Smooth muscle cell of the coronary artery (primary cell): ENCODE results near the gene HLA-DPB1. TPM values are rescaled to one million over a fixed set of nuclear protein-coding genes. Genes with fewer than 3 reads are reported as not detected.

Experiments
- total RNA-seq: library from RNA; depleted of rRNA; stranded (reverse); fragments of >200 nt; gene quantifications from 2 replicates; pipeline ENCODE4 v1.2.3, GENCODE V29; 2014; ENCODE audit warnings: low replicate concordance

The HLA-DPB1 gene
- total RNA-seq, result 1.4 and 17.0 TPM in 2 replicates

DNA sequence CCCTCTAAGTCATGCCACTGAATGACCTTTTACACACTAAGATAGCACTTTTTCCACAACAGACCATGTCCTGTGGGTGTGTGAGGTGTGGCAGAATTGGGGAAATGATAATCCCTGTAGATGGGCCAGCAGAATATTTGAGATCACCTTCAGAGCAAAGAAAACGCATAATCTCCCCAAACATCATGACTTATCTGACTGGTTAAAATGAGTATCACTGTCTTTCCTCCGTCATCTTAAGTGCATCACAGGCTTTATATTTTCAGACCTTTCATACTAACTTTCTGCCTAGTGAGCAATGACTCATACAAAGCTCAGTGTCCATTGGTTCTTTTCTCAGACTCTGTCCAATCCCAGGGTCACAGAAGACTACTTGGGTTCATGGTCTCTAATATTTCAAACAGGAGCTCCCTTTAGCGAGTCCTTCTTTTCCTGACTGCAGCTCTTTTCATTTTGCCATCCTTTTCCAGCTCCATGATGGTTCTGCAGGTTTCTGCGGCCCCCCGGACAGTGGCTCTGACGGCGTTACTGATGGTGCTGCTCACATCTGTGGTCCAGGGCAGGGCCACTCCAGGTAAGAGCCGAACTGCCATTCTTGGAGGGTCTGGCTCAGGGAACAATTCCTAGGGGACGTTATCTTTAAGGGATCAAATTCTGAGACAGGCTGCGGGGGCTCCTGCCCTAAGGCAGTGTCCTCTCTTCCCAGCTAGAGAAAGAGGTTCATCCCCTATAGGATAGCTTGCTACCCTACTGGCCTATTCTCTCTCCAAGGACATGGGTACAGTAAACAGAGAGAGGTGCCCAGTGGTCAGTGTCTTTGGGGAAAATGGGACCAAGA, at the start of gene HLA-DPB1:
Gene HLA-DPB1, plus strand, starts transcription at position 423 of the 838 bp plus-strand sequence. Its CDS starts 52 bp downstream, at position 475.

DNA sequence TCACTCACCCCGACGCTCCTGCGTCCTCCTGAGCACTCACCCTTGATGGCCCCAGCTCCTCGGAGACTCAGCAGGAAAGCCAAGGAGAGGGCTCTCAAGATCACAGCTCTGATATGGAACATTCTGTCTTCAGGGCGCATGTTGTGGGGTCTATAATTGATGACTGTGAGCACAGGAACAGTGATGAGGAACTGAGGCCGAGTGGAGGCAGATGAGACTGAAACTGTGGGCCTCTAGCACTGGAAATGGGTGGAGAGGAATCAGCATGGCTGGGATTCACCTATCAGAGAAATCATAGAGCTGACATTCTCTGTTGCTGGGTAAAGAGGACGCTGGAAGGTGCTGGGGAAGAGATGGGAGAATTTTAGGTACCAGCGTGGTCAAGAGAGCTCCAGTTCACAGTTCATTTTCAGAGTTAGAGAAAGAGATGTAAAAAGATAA, 2.3 kb upstream of the HLA-DPB1 start, which contains the start of gene HLA-DPA1:
Gene HLA-DPA1, minus strand, starts transcription at position 219 of the 441 bp plus-strand sequence.

Other genes with a start within 250 kb of the HLA-DPB1 start
- 20.8 and 40.5 TPM in 2 replicates for gene TAP2, start 237.3 kb upstream of the HLA-DPB1 start, total RNA-seq
- 44.2 and 72.4 TPM in 2 replicates for gene PSMB8, start 231.9 kb upstream of the HLA-DPB1 start, total RNA-seq
- gene TAP1, start 222.3 kb upstream of the HLA-DPB1 start, total RNA-seq, result 28.0 and 33.1 TPM in 2 replicates
- 16.1 and 45.7 TPM in 2 replicates for gene PSMB9, start 221.8 kb upstream of the HLA-DPB1 start, total RNA-seq
- 0.08 and 0.12 TPM in 2 replicates for gene HLA-DMB, start 135.0 kb upstream of the HLA-DPB1 start, total RNA-seq
- gene HLA-DMA, start 122.9 kb upstream of the HLA-DPB1 start, total RNA-seq, result 0.82 and 2.9 TPM in 2 replicates
- gene BRD2, start 107.4 kb upstream of the HLA-DPB1 start, total RNA-seq, result 39.6 and 40.2 TPM in 2 replicates
- gene HLA-DOA, start 66.4 kb upstream of the HLA-DPB1 start, total RNA-seq, result under 0.01 TPM in 1 of 2 replicates, not detected in the other
- gene HLA-DPA1, start 2.3 kb upstream of the HLA-DPB1 start, total RNA-seq, result 9.7 TPM in 1 of 2 replicates, not detected in the other
- gene COL11A2, start 116.5 kb downstream of the HLA-DPB1 start, total RNA-seq, result 0.08 and 0.12 TPM in 2 replicates
- 22.0 and 28.2 TPM in 2 replicates for gene RXRB, start 124.7 kb downstream of the HLA-DPB1 start, total RNA-seq
- 105 and 195 TPM in 2 replicates for gene SLC39A7, start 124.9 kb downstream of the HLA-DPB1 start, total RNA-seq
- 6.0 and 7.4 TPM in 2 replicates for gene HSD17B8, start 128.7 kb downstream of the HLA-DPB1 start, total RNA-seq
- 33.6 and 35.0 TPM in 2 replicates for gene RING1, start 132.5 kb downstream of the HLA-DPB1 start, total RNA-seq
- gene VPS52, start 195.9 kb downstream of the HLA-DPB1 start, total RNA-seq, result 30.5 and 41.0 TPM in 2 replicates
- gene RPS18, start 196.1 kb downstream of the HLA-DPB1 start, total RNA-seq, result 6,473 and 12,642 TPM in 2 replicates
- gene B3GALT4, start 201.1 kb downstream of the HLA-DPB1 start, total RNA-seq, result 2.6 and 5.0 TPM in 2 replicates
- 112 and 115 TPM in 2 replicates for gene WDR46, start 213.2 kb downstream of the HLA-DPB1 start, total RNA-seq
- 30.9 and 45.7 TPM in 2 replicates for gene PFDN6, start 213.6 kb downstream of the HLA-DPB1 start, total RNA-seq
- gene RGL2, start 223.0 kb downstream of the HLA-DPB1 start, total RNA-seq, result 12.6 and 21.9 TPM in 2 replicates
- gene TAPBP, start 238.1 kb downstream of the HLA-DPB1 start, total RNA-seq, result 24.9 and 45.6 TPM in 2 replicates
- 18.6 and 24.5 TPM in 2 replicates for gene ZBTB22, start 241.8 kb downstream of the HLA-DPB1 start, total RNA-seq
- 31.6 and 58.4 TPM in 2 replicates for gene DAXX, start 247.0 kb downstream of the HLA-DPB1 start, total RNA-seq